CD4-positive, alpha-beta T cell treated with Interleukin-15 for 4 hours (primary cell): ENCODE results near the gene MRPL33.
A peak's percentile ranks its signal among the peaks of the same experiment; 100 is the strongest.
"Not testable (repeated sequence)": the region's sequence is repeated elsewhere in the genome, so short reads cannot be mapped to it uniquely, and the experiment has no call there.

ENCODE experiments used
- DNase-seq: peaks from one replicate; pipeline ENCODE4 v3.0.0-alpha.2; 2020; ENCODE audit warnings: low spot score

MRPL33 gene

GRCh38 chr2:27741673-27742072 lies 29.8 kb upstream of the MRPL33 start:
- DNase-seq, result no peak

- no peak for DNase-seq
Measured at GRCh38 chr2:27742571-27742970, 28.9 kb upstream of the MRPL33 start.

GRCh38 chr2:27745494-27745893 lies 26.0 kb upstream of the MRPL33 start:
- not testable (repeated sequence) for DNase-seq

GRCh38 chr2:27746325-27746724 lies 25.2 kb upstream of the MRPL33 start:
- DNase-seq, result no peak

GRCh38 chr2:27747827-27748352 lies 23.6 kb upstream of the MRPL33 start:
- no peak for DNase-seq

GRCh38 chr2:27748803-27749554 lies 22.5 kb upstream of the MRPL33 start:
- not testable (repeated sequence) for DNase-seq

- DNase-seq, result no peak
Measured at GRCh38 chr2:27751377-27751776, 20.1 kb upstream of the MRPL33 start.

- DNase-seq, result no peak
Measured at GRCh38 chr2:27752551-27753237, 18.8 kb upstream of the MRPL33 start.

GRCh38 chr2:27754138-27754588 lies 17.4 kb upstream of the MRPL33 start:
- peak; percentile 66 for DNase-seq

GRCh38 chr2:27754831-27755230 lies 16.7 kb upstream of the MRPL33 start:
- DNase-seq, result no peak

GRCh38 chr2:27756091-27756490 lies 15.4 kb upstream of the MRPL33 start:
- no peak for DNase-seq

- no peak for DNase-seq
Measured at GRCh38 chr2:27756544-27757498, 14.7 kb upstream of the MRPL33 start.

GRCh38 chr2:27762951-27763906 lies 8.3 kb upstream of the MRPL33 start:
- no peak for DNase-seq

GRCh38 chr2:27763907-27764267 lies 7.6 kb upstream of the MRPL33 start:
- DNase-seq, result no peak

GRCh38 chr2:27764526-27764925 lies 7.0 kb upstream of the MRPL33 start:
- DNase-seq, result not testable (repeated sequence)

GRCh38 chr2:27765621-27766286 lies 5.8 kb upstream of the MRPL33 start:
- DNase-seq, result peak; percentile 31

- DNase-seq, result no peak
Measured at GRCh38 chr2:27766287-27766661, 5.2 kb upstream of the MRPL33 start.

GRCh38 chr2:27771202-27771547 lies 344 bp upstream of the MRPL33 start:
- no peak for DNase-seq

GRCh38 chr2:27772804-27773203 lies 1.3 kb downstream of the MRPL33 start:
- DNase-seq, result no peak

- no peak for DNase-seq
Measured at GRCh38 chr2:27773959-27774358, 2.4 kb downstream of the MRPL33 start.

GRCh38 chr2:27776097-27776496 lies 4.6 kb downstream of the MRPL33 start:
- DNase-seq, result no peak
